SW480 (cell line): Measurements from ENCODE around the gene ADGRE1.
"Not testable (repeated sequence)": the region's sequence is repeated elsewhere in the genome, so short reads cannot be mapped to it uniquely, and the experiment has no call there.

Experiments used
- DNase-seq: peaks from one replicate; pipeline ENCODE4 v3.0.0-alpha.2; 2016; ENCODE audit warnings: low spot score

The ADGRE1 gene, protein sequence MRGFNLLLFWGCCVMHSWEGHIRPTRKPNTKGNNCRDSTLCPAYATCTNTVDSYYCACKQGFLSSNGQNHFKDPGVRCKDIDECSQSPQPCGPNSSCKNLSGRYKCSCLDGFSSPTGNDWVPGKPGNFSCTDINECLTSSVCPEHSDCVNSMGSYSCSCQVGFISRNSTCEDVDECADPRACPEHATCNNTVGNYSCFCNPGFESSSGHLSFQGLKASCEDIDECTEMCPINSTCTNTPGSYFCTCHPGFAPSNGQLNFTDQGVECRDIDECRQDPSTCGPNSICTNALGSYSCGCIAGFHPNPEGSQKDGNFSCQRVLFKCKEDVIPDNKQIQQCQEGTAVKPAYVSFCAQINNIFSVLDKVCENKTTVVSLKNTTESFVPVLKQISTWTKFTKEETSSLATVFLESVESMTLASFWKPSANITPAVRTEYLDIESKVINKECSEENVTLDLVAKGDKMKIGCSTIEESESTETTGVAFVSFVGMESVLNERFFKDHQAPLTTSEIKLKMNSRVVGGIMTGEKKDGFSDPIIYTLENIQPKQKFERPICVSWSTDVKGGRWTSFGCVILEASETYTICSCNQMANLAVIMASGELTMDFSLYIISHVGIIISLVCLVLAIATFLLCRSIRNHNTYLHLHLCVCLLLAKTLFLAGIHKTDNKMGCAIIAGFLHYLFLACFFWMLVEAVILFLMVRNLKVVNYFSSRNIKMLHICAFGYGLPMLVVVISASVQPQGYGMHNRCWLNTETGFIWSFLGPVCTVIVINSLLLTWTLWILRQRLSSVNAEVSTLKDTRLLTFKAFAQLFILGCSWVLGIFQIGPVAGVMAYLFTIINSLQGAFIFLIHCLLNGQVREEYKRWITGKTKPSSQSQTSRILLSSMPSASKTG

DNA sequence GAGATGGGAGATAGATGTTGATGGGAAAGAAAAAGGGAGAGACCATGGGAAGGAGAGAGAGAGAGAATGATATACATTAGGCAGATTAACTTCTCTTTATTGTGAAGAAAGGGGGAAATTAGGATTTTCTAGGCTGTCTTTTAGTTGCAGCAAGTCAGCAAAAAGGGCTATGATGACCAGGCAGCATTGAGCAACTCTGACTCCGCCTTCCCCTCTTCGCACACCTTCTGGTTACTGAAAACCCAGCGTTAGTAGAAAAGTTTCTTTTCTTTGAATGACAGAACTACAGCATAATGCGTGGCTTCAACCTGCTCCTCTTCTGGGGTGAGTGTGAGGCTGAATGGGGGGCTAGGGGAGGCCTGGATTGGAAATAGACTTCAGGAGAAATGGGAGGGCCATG lies at the start of gene ADGRE1:
Gene ADGRE1, plus strand, starts transcription at position 264 of the 400 bp plus-strand sequence. Its CDS starts 30 bp downstream, at position 294.
- no peak for DNase-seq

DNA sequence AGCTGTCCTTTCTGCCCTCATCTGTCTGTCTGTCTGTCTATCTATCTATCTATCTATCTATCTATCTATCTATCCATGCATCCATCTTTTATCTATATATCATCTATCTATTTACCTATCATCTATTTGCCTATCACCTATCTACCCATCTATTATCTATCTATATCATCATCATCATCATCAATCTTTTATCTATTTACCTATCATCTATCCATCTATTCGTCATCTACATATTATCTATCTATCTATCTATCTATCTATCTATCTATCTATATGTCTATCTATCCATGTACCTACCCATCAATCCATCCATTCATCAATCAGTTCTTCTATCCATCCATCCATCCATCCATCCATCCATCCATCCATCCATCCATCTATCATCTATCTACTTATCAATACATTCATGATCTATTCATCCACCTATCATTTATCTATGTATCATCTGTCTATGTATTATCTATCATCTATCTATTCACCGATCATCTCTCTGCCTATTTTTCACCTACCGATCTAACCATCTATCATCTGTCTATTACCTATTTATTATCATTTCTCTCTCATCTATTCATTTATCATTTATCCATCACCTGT lies 49.2 kb upstream of the ADGRE1 start:
- no peak for DNase-seq

DNA sequence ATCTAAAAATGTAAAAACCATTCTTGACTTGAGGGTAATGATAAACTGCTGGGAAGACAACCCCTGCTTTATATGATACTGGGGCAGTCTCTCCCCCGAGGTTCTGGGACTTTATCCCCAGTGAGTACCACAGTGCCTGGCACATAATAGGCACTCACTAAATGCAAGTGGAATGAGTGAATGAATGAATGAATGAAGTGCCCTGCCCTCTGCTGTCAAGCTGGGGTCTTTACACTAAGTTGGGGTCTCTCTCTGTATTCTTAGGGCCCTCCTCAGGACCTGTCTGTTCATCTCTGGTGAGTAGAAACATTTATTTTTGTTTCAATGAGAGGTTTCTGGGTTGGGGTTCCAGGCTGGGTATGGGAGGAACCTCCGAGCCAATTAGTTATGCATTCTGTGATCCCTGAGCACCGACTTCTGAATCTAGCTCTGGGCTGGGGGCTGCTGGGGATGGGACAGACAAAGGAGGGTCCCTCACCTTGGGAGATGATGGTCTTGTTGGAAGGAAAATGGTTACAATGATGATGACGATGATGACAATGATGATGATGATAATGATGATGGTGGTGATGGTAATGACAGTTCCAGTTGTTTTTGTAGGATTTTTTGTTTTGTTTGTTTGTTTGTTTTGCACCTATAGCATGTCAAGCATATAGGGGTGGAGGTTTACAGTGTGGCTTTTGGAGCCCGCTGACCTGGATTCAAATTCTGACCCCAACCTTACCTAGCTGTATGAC lies 44.3 kb upstream of the ADGRE1 start:
- no peak for DNase-seq

DNA sequence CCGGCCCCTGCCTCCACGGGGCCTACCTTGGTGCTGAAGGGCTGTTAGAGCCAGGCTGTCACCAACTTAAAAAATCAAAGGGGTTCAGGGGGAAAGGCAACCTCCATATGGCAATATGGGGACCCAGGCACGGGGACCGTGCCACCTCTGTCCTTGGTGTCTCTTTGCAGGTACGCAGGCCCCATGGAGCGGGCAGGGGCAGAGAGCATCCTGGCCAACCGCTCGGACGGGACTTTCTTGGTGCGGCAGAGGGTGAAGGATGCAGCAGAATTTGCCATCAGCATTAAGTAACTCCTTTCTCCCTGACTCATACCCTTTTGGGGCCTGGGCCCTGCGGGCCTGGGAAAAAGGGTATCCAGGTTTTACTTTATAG lies 39.6 kb upstream of the ADGRE1 start:
- no peak for DNase-seq

DNA sequence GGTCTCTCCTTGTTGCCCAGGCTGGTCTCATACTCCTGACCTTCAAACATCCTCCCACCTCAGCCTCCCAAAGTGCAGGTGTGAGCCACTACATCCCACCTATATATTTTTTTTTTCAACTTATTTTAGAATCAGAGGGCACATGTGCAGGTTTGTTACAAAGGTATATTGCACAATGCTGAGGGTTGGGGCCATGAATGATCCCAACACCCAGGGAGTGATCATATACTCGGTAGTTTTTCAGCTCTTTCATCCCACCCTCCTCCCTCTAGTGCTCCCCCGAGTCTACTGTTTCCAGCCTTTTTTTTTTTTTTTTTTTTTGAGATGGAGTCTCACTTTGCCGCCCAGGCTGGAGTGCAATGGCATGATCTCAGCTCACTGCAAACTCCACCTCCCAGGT lies 38.4 kb upstream of the ADGRE1 start:
- no peak for DNase-seq

DNA sequence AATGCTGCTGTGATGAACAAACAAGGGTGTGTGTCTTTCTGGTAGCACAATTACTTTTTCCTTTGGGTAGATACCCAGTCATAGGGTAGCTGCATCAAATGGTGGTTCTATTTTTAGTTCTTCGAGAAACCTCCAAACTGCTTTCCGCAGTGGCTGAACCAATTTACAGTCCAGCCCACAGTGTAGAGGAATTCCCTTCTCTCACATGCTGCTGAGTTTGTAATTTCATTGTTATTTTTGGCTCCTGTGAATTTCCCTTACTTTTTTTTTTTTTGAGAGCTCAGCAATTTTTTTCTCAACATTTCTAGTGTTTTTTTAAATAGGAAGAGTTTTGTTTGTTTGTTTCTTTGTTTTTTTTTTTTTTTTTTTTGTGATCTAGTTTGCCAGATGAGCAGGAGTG lies 37.5 kb upstream of the ADGRE1 start:
- no peak for DNase-seq

DNA sequence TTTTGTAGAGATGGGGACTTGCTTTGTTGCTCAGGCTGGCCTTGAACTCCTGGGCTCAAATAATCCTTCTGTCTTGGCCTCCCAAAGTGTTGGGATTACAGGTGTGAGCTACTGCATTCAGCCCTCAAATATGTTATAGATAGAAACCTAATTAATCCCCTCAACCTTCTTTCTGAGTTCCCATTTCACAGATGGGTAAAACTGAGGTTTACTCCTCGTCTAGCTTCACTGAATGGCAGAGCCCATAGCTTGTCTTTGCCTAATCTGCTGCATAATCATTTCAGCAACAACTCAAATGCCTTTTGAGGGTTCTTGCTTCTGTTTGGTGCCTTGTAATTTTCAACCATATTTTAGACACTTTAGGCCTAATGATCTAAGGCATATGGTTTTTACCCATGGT lies 36.0 kb upstream of the ADGRE1 start:
- DNase-seq: no peak

DNA sequence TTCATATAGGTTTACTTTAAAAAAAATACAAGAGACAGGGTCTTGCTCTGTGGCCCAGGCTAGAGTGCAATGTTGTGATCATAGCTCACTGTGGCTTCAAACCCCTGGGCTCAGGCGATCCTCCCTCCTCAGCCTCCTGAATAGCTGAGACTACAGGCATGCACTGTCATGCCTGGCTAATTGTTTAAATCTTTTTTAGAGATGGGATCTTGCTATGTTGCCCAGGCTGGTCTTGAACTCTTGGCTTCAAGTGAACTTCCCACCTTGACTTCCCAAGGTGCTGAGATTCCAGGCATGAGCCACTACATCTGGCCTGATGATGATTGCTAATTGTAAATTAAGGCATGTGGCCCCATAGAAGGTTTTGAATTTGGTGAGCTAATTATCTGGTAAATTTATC lies 35.4 kb upstream of the ADGRE1 start:
- no peak for DNase-seq

DNA sequence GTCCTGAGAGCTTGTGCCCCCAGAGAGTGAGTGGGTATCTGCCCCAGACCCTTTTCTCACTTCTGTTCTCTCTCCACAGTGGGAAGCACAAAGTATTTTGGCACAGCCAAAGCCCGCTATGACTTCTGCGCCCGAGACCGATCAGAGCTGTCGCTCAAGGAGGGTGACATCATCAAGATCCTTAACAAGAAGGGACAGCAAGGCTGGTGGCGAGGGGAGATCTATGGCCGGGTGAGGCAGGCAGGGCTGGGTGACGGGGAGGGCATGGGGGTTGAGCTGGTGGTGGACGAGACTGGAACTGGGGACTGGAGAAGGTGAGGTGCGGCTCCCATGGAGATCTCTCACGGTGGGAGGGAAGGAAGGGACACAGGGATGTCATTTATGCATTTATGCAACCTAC lies 33.5 kb upstream of the ADGRE1 start:
- DNase-seq: no peak

DNA sequence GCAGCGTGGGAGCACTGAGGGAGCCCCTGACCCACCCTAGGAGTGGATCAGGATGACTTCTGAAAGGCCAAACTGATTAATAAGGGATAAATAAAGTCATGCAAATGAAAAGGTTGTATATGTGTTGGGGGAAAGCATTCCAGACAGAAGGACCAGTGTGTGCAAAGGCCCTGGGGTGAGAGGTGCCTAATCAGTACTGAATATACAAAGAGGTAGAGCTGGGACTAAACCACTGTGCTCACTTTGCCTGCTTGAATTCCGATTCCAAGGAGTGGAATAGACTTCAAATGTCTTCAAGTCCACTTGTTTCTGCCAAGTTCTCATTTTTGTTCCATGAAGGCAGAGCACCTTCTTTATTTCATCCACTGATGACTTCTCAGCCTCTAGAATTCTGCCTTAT lies 32.6 kb upstream of the ADGRE1 start:
- no peak for DNase-seq

DNA sequence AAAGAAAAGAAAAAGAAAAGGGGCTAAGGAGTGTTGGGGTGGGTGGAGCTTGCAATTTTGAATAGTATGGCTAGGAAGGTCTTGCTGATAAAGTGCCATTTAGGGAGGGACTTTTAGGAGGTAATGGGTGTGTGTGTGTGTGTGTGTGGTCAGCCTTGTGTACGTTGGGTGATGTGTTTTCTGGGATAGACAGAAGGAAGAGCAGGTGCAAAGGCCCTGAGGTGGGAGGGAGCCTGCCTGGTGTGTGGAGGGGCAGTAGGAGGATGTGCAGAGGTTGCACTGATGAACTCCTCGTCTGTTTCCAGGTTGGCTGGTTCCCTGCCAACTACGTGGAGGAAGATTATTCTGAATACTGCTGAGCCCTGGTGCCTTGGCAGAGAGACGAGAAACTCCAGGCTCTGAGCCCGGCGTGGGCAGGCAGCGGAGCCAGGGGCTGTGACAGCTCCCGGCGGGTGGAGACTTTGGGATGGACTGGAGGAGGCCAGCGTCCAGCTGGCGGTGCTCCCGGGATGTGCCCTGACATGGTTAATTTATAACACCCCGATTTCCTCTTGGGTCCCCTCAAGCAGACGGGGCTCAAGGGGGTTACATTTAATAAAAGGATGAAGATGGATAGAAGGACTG lies 30.5 kb upstream of the ADGRE1 start:
- no peak for DNase-seq

DNA sequence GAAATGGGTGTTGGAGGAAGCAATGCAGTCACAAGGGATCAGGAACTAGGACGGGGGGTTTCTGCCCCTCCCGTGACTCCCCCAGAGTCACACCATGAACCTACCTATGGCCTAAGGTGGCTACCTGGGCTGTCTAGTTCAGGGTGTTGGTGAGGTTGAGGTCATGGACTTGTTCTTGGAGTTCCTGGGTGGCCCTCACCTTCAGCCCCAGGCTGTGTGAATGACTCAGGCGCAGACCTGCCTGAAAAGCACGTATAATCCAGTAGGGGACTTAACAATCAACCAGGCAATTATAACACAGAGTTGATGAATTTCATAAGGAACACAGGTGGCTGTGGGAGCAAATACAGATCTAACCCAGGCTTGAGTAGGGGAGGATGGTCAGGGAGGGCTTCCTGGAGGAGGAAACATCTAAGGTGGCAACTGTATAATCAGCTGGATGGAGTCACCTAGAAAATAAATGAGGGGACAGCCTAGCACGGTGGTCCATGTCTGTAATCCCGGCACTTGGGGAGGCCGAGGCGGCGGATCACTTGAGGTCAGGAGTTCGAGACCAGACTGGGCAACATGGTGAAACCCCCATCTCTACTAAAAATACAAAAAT lies 25.6 kb upstream of the ADGRE1 start:
- DNase-seq: no peak

DNA sequence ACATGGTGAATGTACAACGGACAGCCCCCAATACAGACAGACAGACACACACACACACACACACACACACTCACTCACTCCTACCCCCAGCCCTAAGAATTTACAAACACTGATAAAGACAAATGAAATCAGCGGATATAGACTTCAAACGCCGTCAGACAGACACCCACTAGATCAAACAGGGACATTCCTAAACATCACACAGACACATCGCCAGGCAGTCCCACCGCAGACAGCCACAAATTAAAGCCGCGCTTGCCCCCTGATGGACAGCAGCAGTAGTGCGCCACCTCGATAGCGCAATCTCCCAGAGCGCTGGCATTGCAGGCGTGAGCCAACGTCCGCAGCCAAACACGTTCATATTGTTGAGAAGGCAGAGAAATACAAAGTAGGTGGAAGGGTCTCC lies 24.7 kb upstream of the ADGRE1 start:
- DNase-seq: peak; percentile 87

DNA sequence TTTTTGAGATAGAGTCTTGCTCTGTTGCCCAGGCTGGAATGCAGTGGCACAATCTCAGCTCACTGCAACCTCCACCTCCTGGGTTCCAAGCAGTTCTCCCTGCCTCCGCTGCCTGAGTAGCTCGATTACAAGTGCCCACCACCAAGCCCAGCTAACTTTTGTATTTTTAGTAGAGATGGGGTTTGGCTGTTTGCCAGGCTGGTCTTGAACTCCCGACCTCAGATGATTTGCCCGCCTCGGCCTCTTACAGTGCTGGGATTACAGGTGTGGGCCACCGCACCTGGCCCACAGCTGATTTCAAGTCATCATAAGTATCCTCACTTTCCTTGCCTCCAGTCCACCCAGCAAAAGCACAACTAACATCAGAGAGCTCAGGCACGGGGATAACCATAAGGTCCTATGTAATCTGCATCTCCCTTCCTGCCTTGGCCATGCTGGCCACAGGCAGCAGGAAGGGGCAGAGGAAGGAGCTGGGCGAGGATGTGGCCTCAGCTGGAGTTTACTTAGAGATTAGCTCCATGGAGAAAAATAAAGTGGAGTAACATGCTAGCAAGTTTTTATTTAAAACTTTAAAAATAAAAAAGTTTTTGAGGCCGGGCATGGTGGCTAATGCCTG lies 22.9 kb upstream of the ADGRE1 start:
- DNase-seq: no peak

DNA sequence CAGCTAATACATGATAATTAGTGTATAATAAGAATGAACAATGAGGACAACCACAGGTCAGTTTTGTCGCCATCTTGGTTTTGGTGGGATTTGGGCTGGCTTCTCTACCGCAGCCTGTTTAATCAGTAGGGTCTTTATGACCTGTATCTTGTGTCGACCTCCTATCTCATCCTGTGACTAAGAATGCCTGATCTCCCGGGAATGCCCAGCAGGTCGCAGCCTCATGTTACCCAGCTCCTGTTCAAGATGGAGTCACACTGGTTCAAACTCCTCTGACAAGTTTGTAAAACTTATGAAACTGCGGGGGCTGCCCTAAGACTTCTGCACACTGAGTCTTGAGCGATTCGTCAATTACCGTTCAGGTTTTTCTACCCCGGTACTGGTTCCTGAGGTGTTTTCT lies 21.5 kb upstream of the ADGRE1 start:
- no peak for DNase-seq

DNA sequence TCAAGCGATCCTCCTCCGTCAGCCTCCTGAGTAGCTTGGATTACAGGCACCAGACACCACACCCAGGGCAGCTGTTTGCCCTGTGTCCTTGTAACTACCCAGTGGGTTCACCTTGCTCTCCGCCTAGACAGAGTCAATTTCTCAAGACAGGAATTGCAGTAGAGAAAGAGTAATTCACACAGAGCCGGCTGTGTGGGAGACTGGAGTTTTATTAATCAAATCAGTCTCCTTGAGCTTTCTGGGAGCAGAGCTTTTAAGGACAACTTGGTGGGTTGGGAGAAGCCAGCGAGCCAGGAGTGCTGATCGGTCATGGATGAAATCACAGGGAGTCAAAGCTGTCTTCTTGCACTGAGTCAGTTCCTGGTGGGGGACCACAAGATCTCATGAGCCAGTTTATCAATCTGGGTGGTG lies 20.6 kb upstream of the ADGRE1 start:
- DNase-seq: no peak

DNA sequence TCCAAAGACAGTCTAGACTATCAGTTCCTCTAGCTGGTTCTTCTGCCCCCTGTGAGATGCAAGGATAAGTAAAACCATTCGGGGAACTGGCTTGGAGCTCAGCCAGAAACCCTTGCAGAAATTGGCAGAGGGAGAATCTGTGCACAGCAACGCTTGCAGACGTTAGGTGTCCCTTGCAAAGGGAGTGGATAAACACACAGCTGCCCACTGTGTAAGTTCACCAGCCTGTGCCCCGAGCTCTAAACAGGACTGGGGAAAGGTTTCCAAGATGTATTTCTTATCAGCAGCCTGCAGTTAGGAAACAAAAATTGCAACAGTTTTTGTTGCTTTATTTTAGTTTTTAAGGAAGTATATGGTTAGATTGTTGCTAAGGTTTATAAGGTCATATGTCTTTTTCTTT lies 19.0 kb upstream of the ADGRE1 start:
- DNase-seq: no peak

DNA sequence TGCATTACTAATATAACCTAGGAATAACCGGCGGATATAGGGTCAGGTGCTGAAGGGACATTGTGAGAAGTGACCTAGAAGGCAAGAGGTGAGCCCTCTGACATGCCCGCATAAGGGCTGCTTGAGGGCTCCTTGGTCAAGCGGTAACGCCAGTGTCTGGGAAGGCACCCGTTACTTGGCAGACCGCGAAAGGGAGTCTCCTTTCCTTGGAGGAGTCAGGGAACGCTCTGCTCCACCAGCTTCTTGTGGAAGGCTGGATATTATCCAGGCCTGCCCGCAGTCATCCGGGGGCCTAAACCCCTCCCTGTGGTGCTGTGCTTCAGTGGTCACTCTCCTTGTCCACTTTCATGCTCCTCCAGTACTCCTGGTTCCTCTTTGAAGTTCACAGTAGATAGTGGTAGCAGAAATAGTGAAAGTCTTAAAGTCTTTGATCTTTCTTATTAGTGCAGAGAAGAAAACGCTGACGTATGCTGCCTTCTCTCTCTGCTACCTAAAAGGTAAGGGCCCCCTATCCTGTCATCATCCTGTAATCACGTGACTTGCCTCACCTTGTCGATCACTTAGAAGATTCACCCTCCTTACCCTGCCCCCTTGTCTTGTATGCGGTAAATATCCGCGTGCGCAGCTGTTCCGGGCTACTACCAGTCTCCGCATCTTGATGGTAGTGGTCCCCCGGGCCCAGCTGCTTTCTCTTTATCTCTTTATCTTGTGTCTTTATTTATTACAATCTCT lies 18.1 kb upstream of the ADGRE1 start:
- DNase-seq: not testable (repeated sequence)

DNA sequence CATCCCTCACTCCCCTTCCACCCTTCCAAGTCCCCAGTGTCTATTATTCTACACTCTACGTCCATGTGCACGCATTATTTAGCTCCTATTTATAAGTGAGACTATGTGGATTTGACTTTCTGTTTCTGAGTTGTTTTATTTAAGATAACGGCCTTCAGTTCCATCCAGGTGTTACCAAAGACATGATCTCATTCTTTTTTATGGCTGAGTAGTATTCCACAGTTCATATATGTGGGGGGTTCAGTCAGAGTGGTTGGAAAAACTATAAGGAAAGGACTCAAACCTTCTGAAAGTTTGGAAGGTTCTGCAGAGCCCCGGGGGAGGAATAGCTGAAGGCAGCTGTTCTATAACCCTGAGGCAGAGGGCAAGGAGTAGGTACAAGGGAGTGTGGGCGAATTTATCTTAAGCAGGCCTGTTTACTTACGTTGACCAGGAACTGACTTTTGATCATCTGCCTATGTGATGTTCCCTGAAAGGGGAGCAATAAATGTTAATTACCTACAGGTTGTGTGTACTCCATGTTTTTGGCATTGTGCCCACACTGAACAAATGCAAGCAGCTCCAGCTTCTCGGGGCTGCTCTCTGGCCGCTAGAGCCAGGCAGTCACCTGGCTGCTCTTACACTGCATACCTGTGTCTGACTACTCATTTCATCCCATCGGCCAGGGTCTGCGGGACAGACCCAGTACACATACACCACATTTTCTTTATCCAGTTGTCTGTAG lies 13.5 kb upstream of the ADGRE1 start:
- no peak for DNase-seq

DNA sequence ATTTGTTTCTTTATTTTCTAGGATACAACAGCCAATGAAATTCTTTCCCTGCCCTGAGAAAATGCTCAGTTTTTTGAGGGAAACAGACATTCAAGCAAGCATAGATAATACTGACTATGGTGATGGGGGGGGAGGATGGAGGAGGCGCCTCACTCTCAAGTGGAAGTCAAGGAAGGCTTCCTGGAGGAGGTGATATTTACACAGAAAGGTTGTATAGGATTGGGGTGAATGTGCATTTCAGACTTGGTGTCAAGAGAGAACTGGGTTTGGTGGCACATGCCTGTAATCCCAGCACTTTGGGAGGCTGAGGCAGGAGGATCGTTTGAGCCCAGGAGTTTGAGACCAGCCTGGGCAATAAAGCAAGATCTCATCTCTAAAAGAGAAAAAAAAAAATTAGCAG lies 12.2 kb upstream of the ADGRE1 start:
- DNase-seq: no peak
